Small intestine (tissue), 7 donors: ENCODE data around the gene GDPD5. TPM values are rescaled to one million over a fixed set of nuclear protein-coding genes. Genes with fewer than 3 reads are reported as not detected.

Experiments used
- DNase-seq, 2 donors: peaks; one replicate each; pipeline versions ENCODE4 v3.0.0 to v3.0.0-alpha.2; 2013
- FAIRE-seq: peaks from 2 replicates; lab custom pipeline; 2012; peaks lifted over from hg19 to GRCh38; lab: Jason Lieb, UNC
- H3K27ac ChIP-seq, 3 donors: one replicate each; pipeline ENCODE4 v1.5.1; 2013; ENCODE audit warnings: low read length in 2 of 3, mild to moderate bottlenecking in 2 of 3, control low read depth in 1 of 3, inconsistent platforms in 1 of 3, low read depth in 1 of 3, moderate library complexity in 1 of 3
- H3K27me3 ChIP-seq, 3 donors: one replicate each; pipeline ENCODE4 v1.6.1; 2013; ENCODE audit warnings: low read length in 3 of 3, inconsistent platforms in 1 of 3; ENCODE audit not compliant: control insufficient read depth in 3 of 3, insufficient read depth in 3 of 3
- H3K36me3 ChIP-seq, 3 donors: one replicate each; pipeline ENCODE4 v1.6.1; 2013; ENCODE audit warnings: low read length in 3 of 3, inconsistent platforms in 1 of 3, low read depth in 1 of 3, mild to moderate bottlenecking in 1 of 3, moderate library complexity in 1 of 3; ENCODE audit not compliant: control insufficient read depth in 3 of 3, insufficient read depth in 2 of 3
- H3K4me1 ChIP-seq, 3 donors: one replicate each; pipeline ENCODE4 v1.6.1; 2013; ENCODE audit warnings: low read length in 2 of 3, inconsistent platforms in 1 of 3, low read depth in 1 of 3, mild to moderate bottlenecking in 1 of 3, moderate library complexity in 1 of 3; ENCODE audit not compliant: control insufficient read depth in 3 of 3, insufficient read depth in 2 of 3
- H3K4me3 ChIP-seq, 3 donors: one replicate each; pipeline ENCODE4 v1.5.1; 2013; ENCODE audit warnings: low read length in 3 of 3, control low read depth in 1 of 3, inconsistent platforms in 1 of 3, low read depth in 1 of 3, mild to moderate bottlenecking in 1 of 3, moderate library complexity in 1 of 3
- H3K9me3 ChIP-seq, 2 donors: one replicate each; pipeline ENCODE4 v1.6.1; 2013; ENCODE audit warnings: low read depth in 1 of 2, low read length in 1 of 2; ENCODE audit not compliant: control insufficient read depth in 2 of 2, insufficient read depth in 1 of 2
- WGBS, 3 donors: extraction: QIAGEN DNeasy Blood & Tissue Kit; methylation state at CpG; one replicate each; pipeline ENCODE4 v1.1.7; 2013; 5-methylcytosine and 5-hydroxymethylcytosine counted together
- polyA plus RNA-seq, 4 donors: library from polyadenylated mRNA; stranded (reverse) in 3 of 4; unstranded in 1 of 4; fragments of 200-250 nt in 3 of 4; fragments of 120-200 nt in 1 of 4; gene quantifications; one replicate each; pipeline versions ENCODE4 v1.2.1 to v1.2.3, GENCODE V29; 2013
- donor health status: healthy with polysubstance abuse.
- donor health status: control.
- donor health status: control.
- donor health status: Bipolar disorder and iron deficiency.
- donor health status: healthy.

The GDPD5 gene
- polyA plus RNA-seq, 4 donors = 1.1 to 82.7 (median 6.1) TPM

DNA sequence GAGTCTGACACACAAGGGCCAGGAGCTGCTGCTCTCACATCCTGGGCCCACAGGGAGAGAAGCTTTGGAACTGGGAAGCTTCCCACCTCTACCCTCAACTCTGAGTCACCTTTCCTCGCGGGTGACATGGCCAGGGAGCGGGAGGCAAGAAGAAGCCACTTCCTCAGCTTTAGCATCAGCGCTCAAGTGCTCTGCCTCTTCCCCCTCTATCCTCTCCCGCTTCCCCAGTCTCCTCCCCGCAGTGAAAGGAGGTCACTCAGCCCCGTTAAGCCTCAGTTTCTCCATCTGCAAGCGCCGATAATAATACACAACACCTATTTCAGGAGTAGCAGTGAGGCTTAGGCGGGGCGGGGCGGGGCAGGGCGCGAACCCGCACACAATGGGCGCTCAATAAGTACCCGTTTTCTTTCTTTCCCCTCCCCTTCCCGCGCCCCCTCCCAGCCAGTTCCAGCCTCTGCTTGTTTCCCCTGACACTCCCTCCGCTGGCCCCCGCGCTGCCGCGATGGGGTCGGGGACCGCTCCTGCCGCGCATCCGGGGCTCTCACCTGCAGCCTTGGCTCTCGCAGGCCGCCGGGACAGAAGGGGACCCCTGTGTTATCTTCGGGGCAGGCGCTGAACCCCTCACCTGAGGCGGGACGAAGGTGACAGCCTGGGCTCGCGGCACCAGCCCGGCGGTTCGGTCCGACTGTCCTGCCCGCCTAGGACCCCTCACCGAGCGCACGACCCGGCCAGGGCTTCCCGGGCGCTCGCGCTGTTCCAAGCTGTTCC, 892 bp downstream of the GDPD5 start:
- Histone ChIP-seq H3K9me3 (no peaks in the 10 kb centered on the region), H3K27me3 (peaks cover 0 to 4% (median 0%) of the 10 kb centered on the region in 3 donors), H3K4me3 (peak overlapping the region; percentile 40 to 86 (median 62)), H3K27ac (peak overlapping the region in 1 of 3 donors; percentile 62), H3K36me3 (peaks cover 0 to 14% (median 0%) of the 10 kb centered on the region in 3 donors), H3K4me1 (peaks cover 0 to 45% (median 0%) of the 10 kb centered on the region in 3 donors)
- WGBS, 3 donors = 3 to 6% (median 4%) methylated on average over 48 to 51 of the region's 51 CpGs
- DNase-seq (peak in 1 of 2 donors; percentile 68), FAIRE-seq (no peak)

DNA sequence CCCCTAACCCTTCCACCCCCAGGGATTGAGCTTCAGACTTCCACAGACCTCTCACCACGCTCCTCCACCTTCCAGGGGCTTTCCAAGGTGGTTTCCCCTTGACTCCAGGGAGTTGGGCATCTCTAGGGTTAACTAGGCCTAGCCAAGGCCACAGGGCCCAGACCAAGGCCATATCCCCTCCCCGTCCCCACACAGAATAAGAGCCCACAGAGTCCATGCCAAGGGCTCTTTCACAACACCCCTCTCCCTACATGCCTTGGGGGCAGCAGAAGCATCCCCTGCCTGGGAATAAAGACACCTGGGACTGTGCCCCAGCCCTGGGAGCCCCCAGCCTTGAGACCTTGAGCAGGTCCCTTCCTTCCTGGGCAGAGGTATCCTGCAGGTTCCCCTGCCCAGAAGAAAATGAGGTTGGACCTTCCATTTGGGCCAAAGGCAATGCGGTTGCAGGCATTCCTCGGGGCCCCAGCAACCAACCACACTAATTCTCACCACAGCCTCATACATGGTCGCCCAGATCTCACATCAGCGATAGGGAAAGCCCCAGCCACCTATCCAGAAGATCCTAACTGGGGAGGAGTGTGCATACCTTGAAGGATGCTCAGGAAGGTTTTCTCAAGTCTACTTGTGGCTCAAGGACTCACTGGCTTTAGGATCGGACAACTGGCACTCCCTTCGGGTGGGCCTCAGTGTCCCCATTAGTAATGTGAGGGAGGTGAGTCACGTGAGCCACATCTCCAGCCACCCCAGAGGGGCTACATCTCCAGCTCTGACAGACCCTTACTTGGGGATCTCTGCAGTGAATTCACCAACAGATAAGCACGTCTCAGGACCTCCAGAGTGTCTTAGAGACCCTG, 1.7 kb downstream of the GDPD5 start:
- H3K27me3 ChIP-seq = peaks cover 0 to 4% (median 0%) of the 10 kb centered on the region in 3 donors
- H3K4me3 ChIP-seq = peak overlapping the region in 1 of 3 donors; percentile 86
- H3K27ac ChIP-seq = peak overlapping the region in 1 of 3 donors; percentile 62
- FAIRE-seq (no peak), DNase-seq (no peak)
- peaks cover 0 to 18% (median 0%) of the 10 kb centered on the region in 3 donors for H3K36me3 ChIP-seq
- WGBS, 3 donors = 51 to 59% (median 56%) methylated on average over 10 of the region's 10 CpGs
- H3K9me3 ChIP-seq = no peaks in the 10 kb centered on the region
- peaks cover 0 to 53% (median 0%) of the 10 kb centered on the region in 3 donors for H3K4me1 ChIP-seq

DNA sequence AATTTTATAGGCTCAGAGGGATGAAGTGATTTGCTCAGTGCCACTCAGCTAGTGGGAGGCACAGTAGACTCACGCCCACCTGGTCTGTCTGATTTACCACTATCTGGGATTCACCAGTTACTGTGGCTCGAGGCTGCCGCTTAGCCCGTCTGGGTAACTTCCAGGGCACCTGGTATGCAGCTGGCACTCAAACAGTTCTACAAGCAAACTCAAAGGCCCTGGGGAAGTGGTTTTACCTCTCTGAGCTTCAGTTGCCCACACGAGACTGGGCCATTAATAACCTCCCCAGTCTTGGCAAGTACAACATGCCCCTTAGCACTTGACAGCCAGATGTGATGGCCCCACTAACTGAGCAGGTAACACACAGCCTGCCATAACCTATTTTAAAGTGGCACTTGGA, 2.6 kb downstream of the GDPD5 start:
- no peaks in the 10 kb centered on the region for H3K9me3 ChIP-seq
- peak overlapping the region in 1 of 3 donors; percentile 24 for H3K27ac ChIP-seq
- WGBS, 3 donors = 40 to 65% (median 42%) methylated on average over 5 of the region's 5 CpGs
- peak overlapping the region in 1 of 3 donors; percentile 86 for H3K4me3 ChIP-seq
- FAIRE-seq (no peak), DNase-seq (no peak)
- H3K36me3 ChIP-seq = peaks cover 0 to 19% (median 0%) of the 10 kb centered on the region in 3 donors
- H3K4me1 ChIP-seq = peaks cover 0 to 60% (median 0%) of the 10 kb centered on the region in 3 donors
- peaks cover 0 to 4% (median 0%) of the 10 kb centered on the region in 3 donors for H3K27me3 ChIP-seq

DNA sequence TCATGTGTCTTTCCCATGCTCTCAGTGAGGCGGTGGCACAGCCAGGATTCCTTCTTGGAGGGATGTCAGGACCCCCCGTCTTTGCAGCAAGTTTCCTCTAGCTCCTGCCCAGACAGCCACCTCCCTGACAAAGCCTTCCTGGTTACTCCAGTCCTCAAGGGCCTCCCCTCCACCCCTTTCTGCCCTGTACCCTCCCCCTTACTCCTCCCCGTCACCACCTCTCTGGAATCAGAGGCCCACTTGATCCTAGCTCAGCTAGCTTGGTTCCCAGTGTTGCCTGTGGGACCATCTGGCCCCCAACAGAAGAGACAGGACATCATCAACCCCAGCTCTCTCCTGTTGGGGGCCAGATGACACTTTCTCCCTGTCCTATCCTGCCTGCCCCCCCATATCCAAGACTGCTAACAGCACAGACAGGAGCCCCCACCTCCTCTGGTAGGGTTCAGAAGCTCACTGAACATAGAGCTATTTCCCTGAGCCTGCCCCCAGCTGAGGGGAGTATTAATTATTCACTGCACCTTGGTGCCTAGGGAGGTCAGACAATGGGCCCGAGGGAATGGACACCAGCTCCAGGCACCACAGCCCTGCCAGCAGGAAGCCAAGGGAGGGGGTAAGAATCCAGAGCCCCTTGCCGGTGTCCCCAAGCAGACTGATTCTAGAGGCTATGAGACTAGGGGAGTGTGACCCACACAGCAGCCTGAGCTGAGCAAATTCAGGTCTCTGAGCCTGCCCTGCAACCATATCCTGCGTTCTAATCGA, 3.3 kb downstream of the GDPD5 start:
- H3K4me1 ChIP-seq = peaks cover 0 to 68% (median 0%) of the 10 kb centered on the region in 3 donors
- H3K27me3 ChIP-seq = peaks cover 0 to 4% (median 0%) of the 10 kb centered on the region in 3 donors
- peak overlapping the region in 1 of 3 donors; percentile 24 for H3K27ac ChIP-seq
- no peaks in the 10 kb centered on the region for H3K9me3 ChIP-seq
- DNase-seq (peak in 1 of 2 donors; percentile 53), FAIRE-seq (no peak)
- no peak overlapping the region for H3K4me3 ChIP-seq
- WGBS, 3 donors = 64 to 72% (median 68%) methylated on average over 7 of the region's 7 CpGs
- H3K36me3 ChIP-seq = peaks cover 0 to 23% (median 0%) of the 10 kb centered on the region in 3 donors

DNA sequence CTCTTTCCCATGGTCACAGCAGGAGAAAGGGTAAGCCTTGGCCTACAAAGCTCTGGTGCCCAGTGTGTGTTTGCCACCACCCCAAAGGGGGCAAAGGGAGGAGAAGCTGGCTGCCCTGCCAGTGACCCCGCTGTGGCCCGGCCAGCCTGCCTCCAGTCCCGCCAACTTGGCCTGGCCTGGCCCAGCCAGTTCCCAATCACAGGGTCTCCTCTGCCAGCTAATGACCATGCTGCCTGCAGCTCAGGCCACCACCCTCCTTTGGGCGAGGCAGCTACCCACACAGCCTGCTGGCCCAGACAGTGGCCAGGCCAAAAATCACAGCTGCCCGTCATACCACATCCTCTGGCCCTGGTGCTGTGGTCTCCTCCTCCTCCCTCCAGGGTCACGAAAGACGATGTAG, 5.1 kb downstream of the GDPD5 start:
- Histone ChIP-seq H3K4me1 (peaks cover 0 to 81% (median 0%) of the 10 kb centered on the region in 3 donors), H3K9me3 (peaks cover 0 to 7% of the 10 kb centered on the region in 2 donors), H3K27ac (no peak overlapping the region), H3K4me3 (no peak overlapping the region), H3K27me3 (peaks cover 0 to 4% (median 0%) of the 10 kb centered on the region in 3 donors), H3K36me3 (peaks cover 0 to 35% (median 0%) of the 10 kb centered on the region in 3 donors)
- DNase-seq = no peak
- FAIRE-seq = no peak
- 82 to 86% (median 84%) methylated on average over 7 of the region's 7 CpGs for WGBS, 3 donors

DNA sequence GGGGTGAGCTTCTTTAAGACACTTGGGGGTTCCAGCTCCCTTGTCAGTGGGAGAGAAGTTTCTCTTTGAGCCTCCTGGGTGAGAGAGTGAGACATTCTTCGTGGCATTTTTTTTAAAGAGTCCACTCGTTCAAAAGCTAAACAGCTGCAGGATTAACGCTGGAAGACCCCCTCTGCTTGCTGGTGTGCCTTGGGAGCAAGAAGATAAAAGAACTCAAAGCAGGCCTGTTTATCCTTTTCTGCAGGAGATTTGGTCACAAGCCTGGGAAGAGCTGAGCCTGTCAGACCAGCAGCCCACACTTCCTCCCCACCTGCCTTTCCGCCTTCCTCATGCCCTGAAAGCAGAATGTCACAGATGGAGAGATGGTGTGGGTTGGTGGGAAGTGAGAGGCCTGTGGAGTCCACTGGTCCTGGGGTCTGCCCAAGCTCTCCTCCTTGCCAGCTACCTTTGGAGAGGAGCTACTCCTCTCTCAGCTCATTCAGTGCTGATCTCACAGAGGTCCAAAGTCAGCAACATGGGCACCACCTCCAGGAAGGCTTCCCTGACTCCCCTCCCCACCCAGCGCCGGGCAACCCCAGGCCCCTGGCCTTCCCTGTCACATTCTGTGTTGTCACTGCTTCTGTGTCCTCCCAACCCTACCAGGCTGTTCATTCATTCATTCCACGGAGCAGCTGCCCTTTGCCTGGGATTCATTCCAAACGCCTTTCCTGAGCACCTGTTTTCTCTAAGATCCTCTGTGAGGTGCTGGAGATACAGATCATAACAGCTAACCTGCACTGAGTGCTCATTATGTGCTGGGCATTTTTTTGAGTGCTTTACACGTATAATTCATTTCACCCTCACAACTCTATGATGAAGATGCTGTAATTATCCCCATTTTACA, 6.7 kb downstream of the GDPD5 start:
- 19 to 57% (median 40%) methylated on average over 9 of the region's 9 CpGs for WGBS, 3 donors
- Histone ChIP-seq H3K36me3 (peaks cover 0 to 50% (median 0%) of the 10 kb centered on the region in 3 donors), H3K9me3 (peaks cover 0 to 7% of the 10 kb centered on the region in 2 donors), H3K27ac (peak overlapping the region in 1 of 3 donors; percentile 64), H3K4me3 (no peak overlapping the region), H3K27me3 (no peaks in the 10 kb centered on the region), H3K4me1 (peaks cover 0 to 82% (median 0%) of the 10 kb centered on the region in 3 donors)
- FAIRE-seq (no peak), DNase-seq (no peak)

DNA sequence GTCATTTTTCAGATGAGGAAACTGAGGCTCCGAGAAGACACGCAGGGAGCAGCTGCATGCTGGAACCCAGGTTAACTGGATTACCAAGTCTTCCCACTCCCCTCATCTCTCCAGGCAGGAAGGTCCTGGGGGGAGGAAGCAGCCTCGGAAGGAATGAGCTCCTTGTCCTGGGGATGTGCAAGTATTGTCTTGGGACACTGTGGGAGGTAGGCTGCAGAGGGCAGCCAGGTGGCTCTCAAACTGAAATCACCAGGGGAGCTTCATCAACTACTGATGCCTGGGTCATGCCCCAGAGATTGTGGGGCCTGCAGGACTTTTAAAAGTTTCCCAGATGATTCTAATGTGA, 7.6 kb downstream of the GDPD5 start:
- H3K4me1 ChIP-seq = peaks cover 0 to 81% (median 0%) of the 10 kb centered on the region in 3 donors
- no peak overlapping the region for H3K4me3 ChIP-seq
- DNase-seq = no peak
- no peaks in the 10 kb centered on the region for H3K27me3 ChIP-seq
- peak overlapping the region in 1 of 3 donors; percentile 64 for H3K27ac ChIP-seq
- H3K9me3 ChIP-seq = peaks cover 0 to 7% of the 10 kb centered on the region in 2 donors
- no peak for FAIRE-seq
- WGBS, 3 donors = 16 to 75% (median 48%) methylated on average over 3 of the region's 3 CpGs
- H3K36me3 ChIP-seq = peaks cover 0 to 57% (median 0%) of the 10 kb centered on the region in 3 donors
